LNCAP (cell line): Measurements from ENCODE around the gene OR4N2.
A peak's percentile ranks its signal among the peaks of the same experiment; 100 is the strongest.

Source experiments
- CTCF ChIP-seq: fragments of 450-650 bp; IDR thresholded peaks from 2 replicates; pipeline ENCODE4 v1.5.1; 2017; ENCODE audit warnings: mild to moderate bottlenecking

Gene OR4N2

DNA sequence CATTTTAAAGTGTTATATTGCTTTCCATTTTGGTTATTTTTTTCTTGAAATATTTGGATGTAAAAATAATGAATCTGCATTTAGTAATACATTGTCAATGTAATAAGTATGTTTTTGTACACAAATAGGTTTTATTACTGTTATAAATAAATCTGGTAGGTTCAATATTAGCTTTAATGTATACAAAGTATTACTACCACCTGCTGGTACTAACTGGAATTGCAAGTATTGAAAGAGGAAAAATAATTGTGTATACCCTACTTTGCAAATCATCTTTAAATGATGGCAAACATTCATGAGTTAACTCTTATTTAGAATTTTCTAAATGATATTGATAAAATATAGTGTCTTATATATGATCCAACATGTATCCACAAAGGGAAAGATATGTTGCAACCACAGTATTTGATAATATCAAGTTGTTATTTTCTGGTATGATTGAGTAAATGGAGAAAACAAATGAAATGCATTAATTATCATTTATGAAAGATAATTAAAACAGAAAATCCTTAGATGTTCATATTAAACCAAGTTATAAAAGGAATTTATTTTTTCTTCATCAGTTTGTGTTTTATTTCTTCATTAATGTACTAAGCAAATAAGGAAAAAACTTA lies 74.6 kb downstream of the OR4N2 start:
- peak; percentile 96 for TF ChIP-seq CTCF
